Embryonic facial prominence (tissue), 1 donor: ENCODE measurements around the gene ACOT7.
"Not testable (repeated sequence)": the region's sequence is repeated elsewhere in the genome, so short reads cannot be mapped to it uniquely, and the experiment has no call there.

Experiments used
- DNase-seq: peaks from one replicate; pipeline ENCODE4 v3.0.0-alpha.2; 2016; ENCODE audit errors: extremely low spot score

Gene ACOT7

DNA sequence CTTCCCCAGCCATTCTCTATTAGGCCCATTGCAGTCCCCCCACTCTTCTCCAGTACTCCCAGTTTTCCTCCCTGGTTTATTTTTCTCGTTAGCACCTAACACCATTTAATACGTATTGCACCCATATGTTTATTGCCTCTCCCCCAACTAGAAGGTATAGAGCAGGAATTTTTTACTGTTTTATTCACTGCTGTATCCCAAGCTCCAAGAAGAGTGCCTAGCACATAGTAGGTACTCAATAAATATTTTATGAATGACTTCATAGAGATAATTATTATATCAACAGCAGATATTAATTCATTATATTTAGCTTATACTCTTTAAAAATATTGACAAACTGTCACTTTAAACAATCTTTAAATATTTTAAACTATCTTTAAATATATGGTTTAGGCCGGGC lies 5.7 kb upstream of the ACOT7 start:
- no peak for DNase-seq

GRCh38 chr1:6397844-6398441 lies 4.4 kb upstream of the ACOT7 start:
- no peak for DNase-seq

- no peak for DNase-seq
These were observed 3.4 kb upstream of the ACOT7 start for GRCh38 chr1:6396998-6397397.

DNA sequence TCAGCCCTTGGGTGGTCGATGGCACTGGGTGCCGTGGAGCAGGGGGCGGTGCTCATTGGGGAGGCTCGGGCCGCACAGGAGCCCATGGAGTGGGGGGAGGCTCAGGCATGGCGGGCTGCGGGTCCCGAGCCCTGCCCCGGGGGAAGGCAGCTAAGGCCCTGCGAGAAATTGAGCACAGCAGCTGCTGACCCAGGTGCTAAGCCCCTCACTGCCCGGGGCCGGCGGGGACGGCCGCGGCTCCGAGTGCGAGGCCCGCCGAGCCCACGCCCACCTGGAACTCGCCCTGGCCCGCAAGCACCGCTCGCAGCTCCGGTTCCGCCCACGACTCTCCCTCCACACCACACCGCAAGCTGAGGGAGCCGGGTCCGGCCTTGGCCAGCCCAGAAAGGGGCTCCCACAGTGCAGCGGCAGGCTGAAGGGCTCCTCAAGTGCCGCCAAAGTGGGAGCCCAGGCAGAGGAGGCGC lies 2.2 kb upstream of the ACOT7 start:
- DNase-seq = not testable (repeated sequence)

DNA sequence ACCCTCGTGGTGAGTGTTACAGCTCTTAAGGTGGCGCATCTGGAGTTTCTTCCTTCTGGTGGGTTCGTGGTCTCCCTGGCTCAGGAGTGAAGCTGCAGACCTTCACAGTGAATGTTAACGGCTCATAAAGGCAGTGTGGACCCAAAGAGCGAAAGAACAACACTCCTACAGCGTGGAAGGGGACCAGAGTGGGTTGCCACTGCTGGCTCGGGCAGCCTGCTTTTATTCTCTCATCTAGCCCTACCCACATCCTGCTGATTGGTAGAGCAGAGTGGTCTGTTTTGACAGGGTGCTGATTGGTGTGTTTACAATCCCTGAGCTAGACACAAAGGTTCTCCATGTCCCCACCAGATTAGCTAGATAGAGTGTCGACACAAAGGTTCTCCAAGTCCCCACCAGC lies 1.6 kb upstream of the ACOT7 start:
- DNase-seq = not testable (repeated sequence)

DNA sequence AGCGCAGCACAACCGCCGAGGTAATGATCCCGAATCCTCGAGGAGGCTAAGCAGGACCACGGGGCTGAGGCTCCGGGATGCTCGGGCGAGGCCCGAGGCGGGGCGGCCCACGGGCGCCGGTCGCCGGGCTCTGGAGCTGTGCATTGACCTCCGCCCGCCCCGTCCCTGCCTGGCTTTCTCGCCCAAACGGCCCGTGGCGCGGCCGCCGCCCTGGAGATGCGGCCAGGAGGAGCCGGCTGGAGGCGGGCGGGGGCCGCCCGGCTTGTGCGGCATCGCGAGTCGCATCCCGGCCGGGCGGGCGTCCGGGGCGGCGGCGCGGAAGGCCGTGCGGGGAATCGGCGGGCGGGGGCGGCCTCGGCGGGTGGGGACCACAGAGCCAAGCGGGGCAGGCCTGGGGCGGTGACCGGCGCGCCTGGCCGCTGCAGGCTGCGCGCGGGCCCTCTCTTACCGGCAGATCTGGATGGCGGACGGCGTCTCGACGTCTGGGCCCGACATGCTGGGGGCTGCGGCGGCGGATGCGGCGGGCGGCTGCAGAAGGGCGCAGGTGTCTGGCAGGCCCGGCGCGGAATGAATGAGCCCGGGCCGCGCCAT lies 663 bp downstream of the ACOT7 start:
- DNase-seq = no peak

- DNase-seq = no peak
These were observed 1.4 kb downstream of the ACOT7 start for GRCh38 chr1:6391951-6392808.

- no peak for DNase-seq
These were observed 3.6 kb downstream of the ACOT7 start for GRCh38 chr1:6389971-6390370.

DNA sequence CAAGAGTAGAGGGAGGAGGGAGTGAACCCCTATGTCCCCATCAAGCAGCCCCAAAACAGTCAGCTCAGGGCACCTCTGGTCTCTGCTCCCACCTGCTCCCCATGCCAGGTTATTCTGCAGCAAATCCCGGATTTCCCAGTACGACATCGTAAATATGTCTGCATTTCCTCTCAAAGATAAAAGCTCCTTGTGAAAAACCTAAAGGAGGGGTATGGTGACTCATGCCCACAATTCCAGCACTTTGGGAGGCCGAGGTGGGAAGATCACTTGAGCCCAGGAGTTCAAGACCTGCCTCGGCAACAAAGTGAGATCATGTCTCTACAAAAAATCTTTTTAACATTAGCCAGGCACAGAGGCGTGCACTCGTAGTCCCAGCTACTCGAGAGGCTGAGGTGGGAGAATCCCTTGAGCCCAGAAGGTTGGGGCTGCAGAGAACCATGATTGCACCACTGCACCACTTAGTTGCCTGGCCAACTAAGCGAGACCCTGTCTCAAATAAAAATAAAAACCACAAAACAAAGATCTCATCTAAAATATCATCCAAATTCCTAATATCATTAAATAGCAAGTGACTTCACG lies 7.1 kb downstream of the ACOT7 start:
- DNase-seq = no peak

DNA sequence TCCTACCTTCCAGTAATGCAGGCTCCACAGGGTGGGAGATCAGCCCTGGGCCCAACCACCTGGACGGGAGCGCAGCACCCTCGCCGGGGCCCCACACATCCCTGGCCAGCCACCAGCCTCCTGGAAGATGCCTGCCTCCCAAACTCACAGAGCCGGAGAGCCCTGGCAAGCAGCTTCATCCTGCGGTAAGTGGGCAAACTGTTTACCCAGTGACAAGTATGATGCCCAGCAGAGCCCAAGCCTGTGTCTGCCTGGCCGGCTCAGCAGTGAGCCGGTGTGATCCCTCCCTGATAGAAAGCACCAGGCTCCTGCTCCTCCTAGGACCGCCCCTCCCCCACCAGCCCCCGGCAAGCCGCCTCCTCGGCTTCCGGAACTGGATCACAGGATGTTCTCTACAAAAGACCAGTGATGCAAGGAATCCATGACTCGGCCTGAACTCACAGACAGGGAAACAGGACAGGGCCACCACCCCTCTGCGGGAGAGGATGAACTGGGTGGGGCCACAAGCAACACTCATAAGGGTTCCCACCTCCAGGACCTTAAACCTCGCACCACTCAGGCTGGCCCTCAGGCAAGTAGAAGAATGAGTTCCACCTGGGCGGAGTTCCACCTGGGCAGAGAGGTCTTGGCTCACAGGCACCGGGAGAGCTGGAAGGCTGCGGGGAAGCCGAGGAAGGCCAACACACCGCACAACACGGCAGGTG lies 7.9 kb downstream of the ACOT7 start:
- no peak for DNase-seq

- DNase-seq = no peak
These were observed 8.6 kb downstream of the ACOT7 start for GRCh38 chr1:6384962-6385361.

GRCh38 chr1:6384135-6384534 lies 9.4 kb downstream of the ACOT7 start:
- no peak for DNase-seq

GRCh38 chr1:6380037-6380436 lies 13.5 kb downstream of the ACOT7 start:
- no peak for DNase-seq

- no peak for DNase-seq
These were observed 15.3 kb downstream of the ACOT7 start for GRCh38 chr1:6378096-6378746.

GRCh38 chr1:6373961-6374720 lies 19.4 kb downstream of the ACOT7 start:
- DNase-seq = no peak

DNA sequence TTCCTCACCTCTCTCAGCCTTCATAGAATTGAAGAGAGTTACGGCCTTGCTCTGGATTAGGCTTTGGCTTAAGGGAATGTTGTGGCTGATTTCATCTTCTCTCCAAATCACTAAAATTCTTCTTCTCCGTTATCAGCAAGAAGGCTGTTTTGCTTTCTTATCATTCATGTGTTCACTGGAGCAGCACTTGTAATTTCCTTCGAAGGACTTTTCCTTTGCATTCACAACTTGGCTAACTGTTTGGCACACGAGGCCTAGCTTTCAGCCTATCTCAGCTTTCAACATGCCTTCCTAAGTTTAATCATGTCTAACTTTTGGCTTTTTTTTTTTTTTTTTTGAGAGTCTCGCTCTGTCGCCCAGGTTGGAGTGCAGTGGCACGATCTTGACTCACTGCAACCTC lies 21.3 kb downstream of the ACOT7 start:
- DNase-seq = not testable (repeated sequence)

DNA sequence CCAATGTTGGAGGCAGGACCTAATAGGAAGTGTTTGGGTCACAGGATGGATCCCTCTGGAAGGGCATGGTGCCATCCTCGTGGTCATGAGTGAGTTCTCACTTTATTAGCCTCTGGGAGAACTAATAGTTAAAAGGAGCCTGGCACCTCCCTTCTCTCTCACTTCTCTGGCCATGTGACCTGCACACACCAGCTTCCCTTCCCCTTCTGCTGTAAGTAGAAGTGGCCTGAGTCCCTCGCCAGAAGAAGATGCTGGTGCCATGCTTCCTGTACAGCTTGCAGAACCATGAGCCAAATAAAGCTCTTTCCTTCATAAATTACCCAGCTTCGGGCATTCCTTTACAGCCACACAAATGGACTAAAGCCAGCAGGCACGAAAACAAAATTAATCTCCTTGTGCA lies 23.6 kb downstream of the ACOT7 start:
- no peak for DNase-seq

DNA sequence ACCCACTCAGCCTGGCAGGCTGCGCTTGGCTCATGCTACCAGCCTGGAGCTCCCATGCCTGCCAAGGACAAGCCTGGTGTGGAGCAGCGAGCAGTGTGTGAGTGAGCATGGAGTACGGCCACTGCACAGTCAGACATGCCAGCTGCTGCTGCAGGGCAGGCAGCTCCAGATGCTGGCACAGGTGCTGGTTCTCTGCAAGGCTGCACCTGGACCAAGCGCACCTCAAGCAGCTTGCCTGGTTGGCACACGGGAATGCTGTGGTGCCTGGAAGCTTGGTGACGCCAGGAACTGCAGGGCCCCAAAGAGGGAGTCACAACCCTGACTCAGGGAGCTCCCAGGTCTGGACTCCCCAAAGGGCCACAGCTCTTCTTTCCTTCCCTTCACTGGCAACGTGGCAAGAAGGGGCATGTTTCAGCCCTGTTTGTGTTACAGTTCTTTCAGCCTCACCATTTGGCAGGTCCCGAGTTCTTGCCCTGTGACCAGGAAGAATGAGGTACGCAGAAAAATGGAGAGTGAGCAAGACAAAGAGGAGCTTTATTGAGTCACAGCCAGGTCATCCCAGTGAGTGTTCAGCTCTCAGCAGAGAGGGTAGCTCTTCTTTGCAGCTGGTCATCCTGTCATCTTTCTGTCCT lies 26.1 kb downstream of the ACOT7 start:
- no peak for DNase-seq

DNA sequence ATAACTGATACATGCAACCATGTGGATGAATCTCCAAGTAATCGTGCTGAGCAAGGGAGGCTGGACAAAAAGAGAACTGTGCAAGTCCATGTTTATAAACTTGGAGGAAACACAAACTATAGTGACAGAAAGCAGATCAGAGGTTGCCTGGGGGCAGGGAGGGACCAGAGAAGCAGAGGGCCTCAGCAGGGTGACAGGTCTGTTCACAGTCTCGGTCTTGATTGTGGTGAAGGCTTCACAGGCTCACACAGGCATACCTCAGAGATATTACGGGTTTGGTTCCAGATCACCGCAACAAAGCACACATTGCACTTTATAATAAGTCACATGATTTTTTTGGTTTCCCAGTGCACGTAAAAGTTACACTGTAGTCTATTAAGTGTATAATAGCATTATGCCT lies 28.5 kb downstream of the ACOT7 start:
- no peak for DNase-seq
